ENCODE measurements around the gene MYPOP. TPM values are rescaled to one million over a fixed set of nuclear protein-coding genes. Genes with fewer than 3 reads are reported as not detected.

MYPOP gene
- total and polyA plus RNA-seq, 2 of the 13 experiments (the other 11 are each of a cell fraction or from before 2014, with no cell fraction given): 2.3 to 2.7 TPM

- intact Hi-C loops (cut with micrococcal nuclease; ENCODE audit: unreplicated experiment): no loop called here
- no peak overlapping the region for H3K4me2 ChIP-seq (ENCODE audit: low read depth, low read length)
- no peak for ATAC-seq
- no peak for FAIRE-seq
- ChIA-PET CTCF (ENCODE audit: low intra/inter-chr PET ratio, low total read pairs) (no interaction called here), POLR2A (no interaction called here)
- peaks cover 2 to 35% of the 10 kb centered on the region in 2 experiments for H3K27me3 ChIP-seq (ENCODE audit: control insufficient read depth in 1 of 2, insufficient read depth in 2 of 2, low read length in 2 of 2)
- H3K27ac ChIP-seq (ENCODE audit: extremely low read length, insufficient read depth, low read length): no peak overlapping the region
- no peaks in the 10 kb centered on the region for H3K9me3 ChIP-seq (ENCODE audit: low read length)
- no TSS peak for BruUV-seq (replicated peaks)
- no peaks in the 10 kb centered on the region for H3K36me3 ChIP-seq (replicated peaks in 1 of 2; ENCODE audit: control insufficient read depth in 1 of 2, insufficient read depth in 2 of 2, low read length in 2 of 2)
- WGBS (ENCODE audit: low lambda C conversion rate): 6% methylated on average over 19 of the region's 19 CpGs
- TF ChIP-seq SP1 (IDR thresholded peaks at IDR 0.05): no peak
- 0 out of 2 replicates have a peak, but pooled peaks have one; percentile 35 for TF ChIP-seq SP1 (CRISPR knock-in tag; IDR thresholded peaks at IDR 0.05)
- TF ChIP-seq ZNF496 (CRISPR knock-in tag; IDR thresholded peaks at IDR 0.05; ENCODE audit: insufficient replicate concordance): no peak
- no peak for TF ChIP-seq ZNF138 (CRISPR knock-in tag; IDR thresholded peaks at IDR 0.05; ENCODE audit: low read depth)
- TF ChIP-seq RBM39 (IDR thresholded peaks at IDR 0.05; ENCODE audit: low read depth, low read length, poor library complexity, severe bottlenecking): no peak
- no peak for TF ChIP-seq ZHX2 (IDR thresholded peaks at IDR 0.05; ENCODE audit: low read depth)
- TF ChIP-seq ZHX2 (CRISPR knock-in tag; IDR thresholded peaks at IDR 0.05; ENCODE audit: borderline replicate concordance): no peak
- H3K79me2 ChIP-seq (ENCODE audit: insufficient read depth, low read length): no peaks in the 10 kb centered on the region
- H3K4me1 ChIP-seq (ENCODE audit: insufficient read depth, low read length): no peaks in the 10 kb centered on the region
- no peak overlapping the region for H3K9ac ChIP-seq (ENCODE audit: insufficient read depth, low read depth, low read length)
- H3K4me3 ChIP-seq (replicated peaks in 1 of 3; ENCODE audit: insufficient read depth in 1 of 3, low read depth in 2 of 3, low read length in 3 of 3): no peak overlapping the region
- no peak overlapping the region for H2AFZ ChIP-seq (ENCODE audit: low read length)
- in situ Hi-C loops (cut with HindIII; ENCODE audit: extremely low pct_ligation_motif_present, low pct_unique_long_range_greater_than_20kb): no loop called here
- no peaks in the 10 kb centered on the region for H4K20me1 ChIP-seq (ENCODE audit: insufficient read depth, low read length)
- no peak for DNase-seq (ENCODE audit: low spot score)
These were observed 32.3 kb upstream of the MYPOP start for GRCh38 chr19:45934551-45935230.
